DOHH2 (cell line): ENCODE results near the gene SPG7.

Experiments
- H3F3A ChIP-seq: fragments of 200-600 bp; sonication (generic), shearing (Covaris generic); 2 replicates; pipeline ENCODE4 v1.6.0; 2016; ENCODE audit warnings: antibody characterized with exemption, mild to moderate bottlenecking; ENCODE audit not compliant: control insufficient read depth, insufficient read depth
- H3K27ac ChIP-seq: fragments of 200-600 bp; sonication (generic); 2 replicates; pipeline ENCODE4 v1.5.1; 2014; ENCODE audit warnings: low read depth, mild to moderate bottlenecking, low read length, moderate library complexity
- H3K27me3 ChIP-seq: fragments of 200-600 bp; sonication (generic); 2 replicates; pipeline ENCODE4 v1.6.1; 2014; ENCODE audit warnings: mild to moderate bottlenecking, low read length, mixed read lengths; ENCODE audit not compliant: control insufficient read depth
- H3K36me3 ChIP-seq: fragments of 200-600 bp; sonication (generic); 2 replicates; pipeline ENCODE4 v1.6.1; 2014; ENCODE audit warnings: mild to moderate bottlenecking, low read length, moderate library complexity, mixed read lengths; ENCODE audit not compliant: control insufficient read depth
- H3K4me1 ChIP-seq: fragments of 200-600 bp; sonication (generic); 2 replicates; pipeline ENCODE4 v1.6.1; 2014; ENCODE audit warnings: mild to moderate bottlenecking, low read length, mixed read lengths; ENCODE audit not compliant: control insufficient read depth
- H3K4me2 ChIP-seq: fragments of 200-600 bp; sonication (generic); 2 replicates; pipeline ENCODE4 v1.6.0; 2014; ENCODE audit warnings: mild to moderate bottlenecking, low read length, moderate library complexity
- H3K4me3 ChIP-seq: fragments of 200-600 bp; sonication (generic); 2 replicates; pipeline ENCODE4 v1.5.1; 2014; ENCODE audit warnings: mild to moderate bottlenecking, low read length, mixed read lengths
- H3K79me2 ChIP-seq: fragments of 200-600 bp; sonication (generic); 2 replicates; pipeline ENCODE4 v1.6.1; 2014; ENCODE audit warnings: mild to moderate bottlenecking, low read length, mixed read lengths; ENCODE audit not compliant: control insufficient read depth
- H3K9me2 ChIP-seq: fragments of 200-600 bp; sonication (generic); replicated peaks from 2 replicates; pipeline ENCODE4 v1.6.1; 2014; ENCODE audit warnings: mild to moderate bottlenecking, low read length, mixed read lengths; ENCODE audit not compliant: control insufficient read depth
- H3K9me3 ChIP-seq: fragments of 200-600 bp; sonication (generic); 2 replicates; pipeline ENCODE4 v1.6.1; 2014; ENCODE audit warnings: antibody characterized with exemption, low read length, mixed read lengths; ENCODE audit not compliant: control insufficient read depth, insufficient read depth
- H4K20me1 ChIP-seq: fragments of 200-600 bp; sonication (generic); 2 replicates; pipeline ENCODE4 v1.6.0; 2014; ENCODE audit warnings: low read depth, mild to moderate bottlenecking, antibody characterized with exemption, low read length, moderate library complexity; ENCODE audit not compliant: control insufficient read depth, insufficient read depth
- CTCF ChIP-seq: fragments of 200-600 bp; sonication (generic); IDR thresholded peaks from one replicate; pipeline ENCODE4 v1.5.1; 2014; ENCODE audit warnings: antibody characterized with exemption, mild to moderate bottlenecking, low read depth, low read length; ENCODE audit not compliant: poor library complexity, severe bottlenecking
- EZH2phosphoT487 ChIP-seq: fragments of 200-600 bp; sonication (generic); IDR thresholded peaks from 2 replicates; pipeline ENCODE4 v1.6.1; 2017; ENCODE audit warnings: borderline replicate concordance, mild to moderate bottlenecking, antibody characterized with exemption, low read length, moderate library complexity, mixed read lengths

SPG7 gene

GRCh38 chr16:89606006-89606405, 97.8 kb downstream of the SPG7 start:
- Histone ChIP-seq H3K36me3 (no peaks in the 10 kb centered on the region), H3K27me3 (peaks cover 3% of the 10 kb centered on the region; the same call in 1 of the 2 replicates), H3K4me1 (no peaks in the 10 kb centered on the region), H3K4me3 (no peak overlapping the region), H3K4me2 (no peak overlapping the region), H3K9me3 (no peaks in the 10 kb centered on the region), H3K9me2 (no peaks in the 10 kb centered on the region), H3K79me2 (no peaks in the 10 kb centered on the region), H4K20me1 (no peaks in the 10 kb centered on the region), H3F3A (no peaks in the 10 kb centered on the region), H3K27ac (no peak overlapping the region)
- no peak for TF ChIP-seq CTCF
- no peak for TF ChIP-seq EZH2phosphoT487
